Renal cortical epithelial cell (primary cell): ENCODE measurements around the gene TNFAIP2. TPM values are rescaled to one million over a fixed set of nuclear protein-coding genes. Genes with fewer than 3 reads are reported as not detected.
"Not testable (repeated sequence)": the region's sequence is repeated elsewhere in the genome, so short reads cannot be mapped to it uniquely, and the experiment has no call there.

Experiments
- DNase-seq: peaks from one replicate; pipeline ENCODE4 v3.0.0-alpha.2; 2011; ENCODE audit warnings: low read depth
- total RNA-seq: library from RNA; depleted of rRNA; stranded (reverse); fragments of >200 nt; gene quantifications from 2 replicates; pipeline ENCODE4 v1.2.3, GENCODE V29; 2014

The TNFAIP2 gene
- total RNA-seq, 1 donor from 2014 or later: 530 TPM

GRCh38 chr14:103107941-103108748, 15.1 kb upstream of the TNFAIP2 start:
- DNase-seq: no peak

- peak; percentile 68 for DNase-seq
Measured at GRCh38 chr14:103108749-103109207, 14.5 kb upstream of the TNFAIP2 start.

GRCh38 chr14:103109535-103110441, 13.5 kb upstream of the TNFAIP2 start:
- DNase-seq: peak; percentile 91

DNA sequence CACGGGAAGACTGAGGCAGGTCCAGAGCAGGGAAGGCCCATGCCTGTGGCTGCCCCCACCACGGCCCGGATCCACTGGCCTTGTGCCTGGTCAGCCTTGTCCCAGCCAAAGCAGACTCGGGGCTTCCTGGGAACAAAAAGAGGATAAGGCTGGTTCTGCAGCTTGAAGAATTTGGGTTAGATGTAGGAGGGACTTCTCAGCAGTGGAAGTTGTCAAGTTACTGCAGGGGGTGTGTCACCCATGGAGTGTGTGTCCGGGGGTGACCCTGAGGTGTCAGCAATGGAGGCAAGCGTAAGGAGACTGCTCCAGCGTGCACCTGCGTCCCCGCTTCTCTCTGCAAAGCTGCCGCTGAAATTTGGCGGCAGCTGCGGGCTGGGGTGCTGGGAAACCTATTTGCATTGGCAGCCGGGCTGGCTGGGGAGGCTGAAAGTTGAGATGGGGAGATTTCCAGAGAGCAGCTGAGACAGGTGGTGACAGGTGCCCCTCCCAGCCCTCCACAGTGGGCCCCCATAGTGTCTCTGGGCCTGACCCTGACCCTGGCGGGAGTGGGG, 12.5 kb upstream of the TNFAIP2 start:
- DNase-seq: no peak

DNA sequence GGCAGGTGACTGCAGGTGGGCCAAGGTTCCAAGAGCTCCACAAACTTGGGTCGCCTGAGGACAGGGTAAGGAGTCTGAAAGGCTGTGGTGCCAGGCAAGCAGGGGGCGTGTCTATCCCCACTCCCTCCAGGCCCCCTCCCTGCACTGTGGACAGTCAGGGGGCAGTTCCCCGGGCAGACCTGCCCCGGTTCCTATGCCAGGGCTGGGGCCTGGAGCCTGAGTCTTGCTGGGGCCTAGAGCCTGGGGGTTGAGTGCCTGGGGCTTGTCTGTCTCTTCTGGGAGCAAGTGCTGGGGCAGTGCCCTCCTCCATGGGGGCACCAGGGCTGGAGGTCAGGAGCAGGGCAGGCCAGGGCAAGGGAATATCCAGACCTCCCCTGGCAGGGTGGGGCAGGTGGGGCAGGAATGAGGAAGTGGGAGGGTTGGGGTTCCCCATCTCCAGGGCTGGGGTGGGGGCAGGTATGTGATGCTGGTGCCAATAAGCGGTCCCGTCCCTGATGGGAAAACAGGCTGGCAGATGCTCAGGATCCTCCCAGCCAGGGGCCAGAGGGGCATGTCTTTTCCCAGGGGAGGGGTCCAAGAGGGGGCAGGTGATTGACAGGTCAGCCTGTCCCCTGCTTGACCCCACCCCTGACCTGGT, 11.9 kb upstream of the TNFAIP2 start:
- no peak for DNase-seq

GRCh38 chr14:103112400-103113243, 10.6 kb upstream of the TNFAIP2 start:
- no peak for DNase-seq

DNA sequence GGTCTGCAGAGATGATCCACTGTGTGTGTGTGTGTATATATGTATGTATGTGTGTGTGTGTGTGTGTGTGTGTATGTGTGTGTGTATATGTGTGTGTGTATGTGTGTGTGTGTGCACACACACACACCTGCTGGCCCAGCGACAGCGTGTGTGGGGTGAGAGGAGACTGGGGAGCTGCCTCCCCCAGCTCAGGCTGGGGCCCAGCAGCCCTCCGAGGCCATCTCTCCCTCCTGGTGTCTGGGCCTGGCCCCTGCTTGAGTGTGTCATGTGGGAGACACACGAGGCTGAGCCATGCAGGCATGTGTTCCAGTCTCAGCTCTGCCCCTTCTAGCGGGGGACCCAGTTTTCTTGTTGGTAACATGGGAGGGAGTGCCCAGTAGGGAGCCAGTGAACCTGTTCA, 10.0 kb upstream of the TNFAIP2 start:
- DNase-seq: no peak

GRCh38 chr14:103113774-103114173, 9.5 kb upstream of the TNFAIP2 start:
- DNase-seq: no peak

DNA sequence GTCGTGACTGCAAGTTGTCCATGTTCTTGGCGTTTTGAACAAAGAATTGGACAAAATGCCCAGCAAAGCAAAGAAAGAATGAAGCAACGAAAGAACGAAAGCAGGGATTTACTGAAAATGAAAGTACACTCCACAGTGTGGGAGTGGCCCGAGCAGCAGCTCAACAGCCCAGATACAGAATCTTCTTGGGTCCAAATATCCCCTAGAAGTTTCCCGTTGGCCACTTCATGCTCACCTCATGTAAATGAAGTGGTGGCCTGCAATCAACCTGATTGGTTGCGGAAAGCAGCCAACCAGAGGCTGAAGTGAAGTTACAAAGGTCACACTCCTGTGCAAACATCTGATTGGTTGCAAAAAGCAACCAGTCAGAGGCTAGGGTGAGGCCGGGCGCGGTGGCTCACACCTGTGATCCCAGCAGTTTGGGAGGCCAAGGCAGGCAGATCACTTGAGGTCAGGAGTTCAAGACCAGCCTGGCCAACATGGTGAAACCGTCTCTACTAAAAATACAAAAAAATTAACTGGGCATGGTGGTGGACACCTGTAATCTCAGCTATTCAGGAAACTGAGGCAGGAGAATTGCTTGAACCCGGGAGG, 8.1 kb upstream of the TNFAIP2 start:
- DNase-seq: not testable (repeated sequence)

DNA sequence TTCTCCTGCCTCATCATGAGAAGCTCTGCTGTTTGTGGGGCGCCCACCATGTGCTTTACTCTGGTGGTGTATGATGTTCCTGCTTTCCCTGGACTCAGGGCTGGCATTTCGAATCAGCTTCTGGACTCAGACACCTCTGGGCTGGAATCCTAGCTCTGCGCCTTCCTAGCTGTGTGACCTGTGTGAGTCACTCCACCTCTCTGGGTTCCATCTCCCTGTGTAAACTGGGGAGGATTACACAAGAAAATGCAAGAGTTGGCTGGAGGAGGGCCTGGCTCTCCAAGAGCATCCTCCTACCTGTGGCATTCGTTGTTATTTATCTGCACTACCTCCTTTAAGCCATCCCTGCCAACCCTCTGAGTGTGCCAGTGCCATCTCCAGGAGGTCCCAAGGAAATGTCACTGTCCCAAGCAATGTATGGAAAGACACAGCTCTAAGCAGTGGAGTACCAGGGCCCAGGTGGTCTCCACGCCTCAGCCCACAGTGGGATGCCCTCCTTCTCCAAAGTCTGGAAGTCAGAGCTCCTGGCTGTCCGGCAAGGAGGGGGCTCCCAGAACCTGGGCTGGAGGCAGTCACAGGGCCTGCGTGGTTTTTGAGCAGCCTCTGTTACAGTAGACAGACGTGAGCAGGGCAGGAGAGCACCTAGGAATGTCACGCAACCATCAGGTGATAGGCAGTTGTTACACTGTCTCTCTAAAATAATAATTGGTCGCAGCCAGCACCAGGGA, 7.3 kb upstream of the TNFAIP2 start:
- DNase-seq: no peak

DNA sequence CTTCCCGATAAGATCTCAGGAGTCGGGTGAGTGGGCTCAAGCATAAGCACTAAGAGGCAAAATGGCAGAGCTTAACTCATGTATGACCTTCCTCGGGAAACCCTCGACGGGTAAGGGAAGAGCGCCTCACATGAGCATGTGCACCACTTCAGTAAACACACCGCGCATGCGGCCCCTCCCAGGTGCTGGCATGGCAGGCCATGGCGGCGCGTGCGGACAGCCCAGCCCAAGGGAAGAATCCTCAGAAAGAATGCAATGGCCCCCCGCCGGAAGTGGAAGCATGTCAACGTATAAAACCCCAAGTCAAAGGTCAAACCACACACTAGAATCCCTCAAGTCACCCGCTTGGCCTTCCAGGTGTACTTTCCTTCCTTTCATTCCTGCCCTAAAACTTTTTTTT, 6.6 kb upstream of the TNFAIP2 start:
- no peak for DNase-seq

DNA sequence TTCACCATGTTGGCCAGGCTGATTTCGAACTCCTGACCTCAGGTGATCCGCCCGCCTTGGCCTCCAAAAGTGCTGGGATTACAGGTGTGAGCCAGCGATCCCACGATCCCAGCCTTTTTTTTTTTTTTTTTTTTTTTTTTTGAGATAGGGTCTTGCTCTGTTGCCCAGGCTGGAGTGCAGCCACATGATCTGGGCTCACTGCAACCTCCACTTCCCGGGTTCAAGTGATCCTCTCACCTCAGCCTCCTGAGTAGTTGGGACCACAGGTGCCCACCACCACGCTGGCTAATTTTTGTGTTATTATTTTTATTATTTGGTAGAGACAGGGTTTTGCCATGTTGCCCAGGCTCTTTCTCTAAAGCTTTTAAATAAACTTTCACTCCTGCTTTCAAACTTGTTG, 5.8 kb upstream of the TNFAIP2 start:
- not testable (repeated sequence) for DNase-seq

DNA sequence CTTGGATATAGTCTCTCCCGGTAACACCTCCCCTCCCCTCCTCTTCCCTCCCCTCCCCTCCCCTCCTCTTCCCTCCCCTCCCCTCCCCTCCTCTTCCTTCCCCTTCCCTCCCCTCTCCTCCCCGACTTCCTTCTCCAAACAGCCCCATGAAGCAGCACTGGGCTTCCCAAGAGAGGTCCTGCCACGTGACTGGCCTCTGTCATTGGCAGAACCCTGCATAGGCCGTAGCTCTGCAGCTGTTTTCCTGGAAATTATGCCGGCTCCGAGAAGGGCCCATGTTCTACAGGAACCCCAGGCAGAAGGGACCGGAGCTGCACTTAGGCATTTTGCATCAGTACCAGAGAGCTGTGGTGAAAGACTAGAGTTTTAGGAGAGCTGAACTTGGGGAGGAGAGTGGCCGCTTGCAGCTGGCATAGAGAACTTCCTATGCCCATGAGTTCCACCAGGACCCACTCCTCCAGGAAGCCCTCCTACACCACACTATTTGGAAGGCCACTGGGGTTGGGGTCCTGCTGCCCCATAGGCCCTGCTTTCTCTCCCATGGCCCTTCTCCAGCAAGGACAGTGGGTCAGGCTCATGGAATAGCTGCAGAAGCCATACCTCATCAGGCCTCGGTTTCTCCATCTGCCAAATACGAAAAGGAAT, 5.1 kb upstream of the TNFAIP2 start:
- DNase-seq: no peak

DNA sequence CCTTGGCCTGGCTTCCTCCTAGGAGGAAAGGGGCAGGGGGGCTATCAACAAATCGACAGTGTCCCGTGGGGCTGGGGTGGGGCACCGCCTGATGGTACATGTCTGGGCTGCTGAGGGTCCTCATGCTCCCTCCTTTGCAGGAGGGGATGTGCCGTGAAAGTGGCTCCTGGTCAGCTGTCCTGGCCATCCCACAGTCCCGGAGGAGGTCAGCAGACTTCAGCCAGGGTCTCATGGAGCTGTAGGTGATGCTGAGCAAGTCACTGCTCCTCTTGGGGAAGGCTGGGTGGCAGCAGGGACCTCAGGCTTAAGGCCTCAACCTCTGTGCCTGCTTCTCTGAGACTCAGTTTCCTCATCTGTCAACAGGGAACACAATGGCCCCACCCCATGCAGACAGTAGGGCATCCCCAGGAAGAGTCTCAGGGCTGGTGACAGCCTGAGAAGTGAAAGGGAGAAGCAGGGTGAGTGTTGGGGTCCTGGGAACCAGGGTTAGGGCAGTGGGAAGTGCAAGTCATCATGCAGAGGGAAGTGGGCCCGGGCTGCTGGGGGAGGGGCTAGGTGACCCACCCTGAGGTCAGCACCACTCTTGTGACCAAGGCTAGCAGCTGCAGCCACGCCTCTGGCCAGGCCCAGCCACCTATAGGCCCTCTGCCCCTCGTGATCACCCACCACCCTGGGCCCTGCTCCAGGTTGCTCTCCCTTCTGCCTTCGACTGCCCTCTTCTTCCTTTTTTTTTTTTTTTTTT, 4.4 kb upstream of the TNFAIP2 start:
- no peak for DNase-seq

DNA sequence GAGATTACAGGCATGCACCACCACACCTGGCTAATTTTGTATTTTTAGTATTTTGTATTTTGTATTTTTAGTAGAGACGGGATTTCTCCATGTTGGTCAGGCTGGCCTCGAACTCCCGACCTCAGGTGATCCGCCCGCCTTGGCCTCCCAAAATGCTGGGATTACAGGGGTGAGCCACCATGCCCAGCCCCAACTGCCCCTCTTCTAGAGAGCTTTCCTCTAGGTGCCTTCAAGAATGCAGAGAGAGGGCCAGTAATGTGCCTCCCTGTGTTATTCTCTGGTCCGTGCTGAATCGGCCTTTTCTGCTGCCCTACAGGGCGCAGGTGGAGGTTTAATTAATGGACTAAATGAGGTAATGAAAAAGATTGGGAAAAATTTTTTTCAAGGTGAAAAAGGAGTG, 3.7 kb upstream of the TNFAIP2 start:
- not testable (repeated sequence) for DNase-seq

GRCh38 chr14:103121121-103121845, 2.0 kb upstream of the TNFAIP2 start:
- DNase-seq: no peak

DNA sequence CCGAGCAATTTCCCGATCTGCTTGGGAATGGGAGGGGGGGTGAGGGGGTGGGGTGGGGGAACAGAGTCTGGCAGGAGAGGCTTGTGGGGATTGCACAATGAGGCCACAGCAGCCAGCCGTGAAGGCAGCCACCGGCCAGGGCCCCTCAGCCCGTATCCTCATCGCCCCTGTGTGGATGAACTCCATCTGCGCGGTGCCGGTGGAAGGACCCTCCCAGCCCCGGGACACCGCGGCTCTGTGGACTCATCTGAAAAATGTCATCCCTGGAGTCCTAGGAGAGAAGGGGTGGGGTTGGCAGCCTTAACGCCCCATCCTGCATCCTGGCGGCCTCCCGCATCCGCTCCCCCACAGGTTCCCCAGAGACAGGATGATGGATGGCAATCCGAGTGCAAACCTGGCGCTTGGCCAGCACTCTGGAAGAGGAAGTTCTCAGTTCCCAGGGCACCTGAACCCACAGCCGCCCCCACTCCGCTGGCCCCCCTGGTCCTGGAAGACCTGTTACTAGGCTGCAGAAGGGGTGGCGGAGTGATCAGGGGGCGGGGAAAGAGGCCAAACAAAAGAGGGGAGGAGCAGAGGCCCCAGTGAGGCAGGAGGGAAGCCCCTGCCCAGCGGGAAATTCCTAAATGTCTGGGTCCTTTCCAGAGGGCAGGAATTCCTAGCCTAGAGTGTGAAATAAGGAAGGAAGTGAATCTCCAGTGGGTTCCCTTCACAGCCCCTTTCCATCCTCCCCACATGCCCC, 1.2 kb upstream of the TNFAIP2 start:
- DNase-seq: peak; percentile 93
